Measurements from ENCODE around the gene ABHD12.
A peak's percentile ranks its signal among the peaks of the same experiment; 100 is the strongest.
"Not testable (repeated sequence)": the region's sequence is repeated elsewhere in the genome, so short reads cannot be mapped to it uniquely, and the experiment has no call there.

The ABHD12 gene

GRCh38 chr20:25390538-25391528 is at the start of gene ABHD12:
Gene ABHD12, minus strand, starts transcription at chr20:25390835. Its CDS starts 132 bp downstream, at chr20:25390703.
- peak; percentile 47 for DNase-seq

DNA sequence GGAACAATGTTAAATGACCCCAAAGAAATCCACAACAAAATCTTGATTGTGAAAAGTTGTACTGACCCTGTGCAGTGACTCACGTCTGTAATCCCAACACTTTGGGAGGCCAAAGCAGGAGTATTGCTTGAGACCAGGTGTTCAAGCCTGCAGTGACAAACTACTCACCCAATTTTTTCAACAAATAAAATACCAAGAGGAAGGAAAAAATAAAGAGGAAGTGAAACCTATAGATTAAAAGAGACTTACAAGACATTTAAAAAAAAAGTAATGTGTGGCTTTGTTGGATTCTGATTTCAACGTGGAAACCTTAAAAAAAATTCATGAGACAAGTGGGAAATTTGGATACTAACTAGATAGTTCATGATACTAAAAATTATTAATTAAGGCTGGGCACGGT is 48.7 kb upstream of the ABHD12 start:
- DNase-seq = no peak

- no peak for DNase-seq
These were observed 46.5 kb upstream of the ABHD12 start for GRCh38 chr20:25437153-25437581.

DNA sequence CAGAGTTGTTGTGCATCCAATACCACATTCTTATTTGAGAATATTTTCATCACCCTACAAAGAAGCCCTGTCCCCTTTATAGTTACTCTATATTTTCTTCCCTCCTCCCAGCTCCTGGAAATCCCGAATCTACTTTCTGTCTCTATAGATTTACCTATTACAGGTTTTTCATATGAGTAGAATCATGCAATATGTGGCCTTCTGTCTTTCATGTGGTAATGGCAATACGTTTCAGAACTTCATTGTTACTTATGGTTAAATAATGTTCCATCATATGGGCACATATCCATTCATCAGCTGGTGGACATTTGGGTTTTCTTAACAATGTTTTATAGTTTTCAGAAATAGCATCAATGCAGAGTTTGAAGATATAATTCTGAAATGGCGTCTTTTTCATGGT is 33.9 kb upstream of the ABHD12 start:
- no peak for DNase-seq

- no peak for DNase-seq
These were observed 31.4 kb upstream of the ABHD12 start for GRCh38 chr20:25422032-25422431.

GRCh38 chr20:25421102-25421501 is 30.5 kb upstream of the ABHD12 start:
- no peak for DNase-seq

DNA sequence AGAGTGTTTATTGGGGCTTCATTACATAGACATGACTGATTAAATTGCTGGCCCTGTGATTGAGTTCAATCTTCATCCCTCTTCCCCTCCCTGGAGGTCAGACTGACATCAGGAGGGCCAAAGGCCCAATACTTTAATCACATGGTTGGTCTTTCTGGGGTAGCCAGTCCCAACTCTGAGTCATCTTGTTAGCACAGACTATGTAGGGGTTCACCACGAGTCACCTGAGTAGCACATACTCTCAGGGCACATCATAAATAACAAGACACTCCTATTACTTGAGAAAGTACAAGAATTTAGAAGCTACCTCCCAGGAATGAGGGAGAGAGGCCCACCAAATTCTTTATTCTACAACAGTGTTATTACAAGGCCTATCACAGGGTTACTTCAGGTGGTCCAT is 28.1 kb upstream of the ABHD12 start:
- no peak for DNase-seq

DNA sequence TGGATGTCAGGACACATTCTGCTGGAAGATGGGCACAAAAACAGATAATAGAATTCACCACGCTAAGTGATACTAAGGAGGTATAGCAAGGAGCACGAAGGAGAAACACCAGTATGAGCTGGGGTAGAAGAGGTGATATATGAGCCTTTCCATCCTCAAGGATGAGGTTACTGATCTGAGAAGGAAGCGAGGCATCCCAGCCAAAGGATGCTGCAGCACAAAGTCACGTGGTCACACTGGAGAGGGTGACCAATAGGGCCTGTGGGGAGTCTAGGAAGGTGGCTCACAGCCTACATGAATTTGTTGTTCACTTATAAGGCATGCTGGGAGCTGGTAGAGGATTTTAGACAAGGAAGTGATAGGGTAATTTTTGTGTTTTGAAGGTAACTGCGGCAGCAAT is 18.3 kb upstream of the ABHD12 start:
- DNase-seq = no peak

GRCh38 chr20:25408170-25408547 is 17.5 kb upstream of the ABHD12 start:
- no peak for DNase-seq

GRCh38 chr20:25407311-25408169 is 16.9 kb upstream of the ABHD12 start, which contains the start of gene GINS1:
Gene GINS1, plus strand, starts transcription at chr20:25407673. Its CDS starts 148 bp downstream, at chr20:25407821.
- no peak for DNase-seq

- DNase-seq = no peak
These were observed 11.9 kb upstream of the ABHD12 start for GRCh38 chr20:25402583-25402982.

DNA sequence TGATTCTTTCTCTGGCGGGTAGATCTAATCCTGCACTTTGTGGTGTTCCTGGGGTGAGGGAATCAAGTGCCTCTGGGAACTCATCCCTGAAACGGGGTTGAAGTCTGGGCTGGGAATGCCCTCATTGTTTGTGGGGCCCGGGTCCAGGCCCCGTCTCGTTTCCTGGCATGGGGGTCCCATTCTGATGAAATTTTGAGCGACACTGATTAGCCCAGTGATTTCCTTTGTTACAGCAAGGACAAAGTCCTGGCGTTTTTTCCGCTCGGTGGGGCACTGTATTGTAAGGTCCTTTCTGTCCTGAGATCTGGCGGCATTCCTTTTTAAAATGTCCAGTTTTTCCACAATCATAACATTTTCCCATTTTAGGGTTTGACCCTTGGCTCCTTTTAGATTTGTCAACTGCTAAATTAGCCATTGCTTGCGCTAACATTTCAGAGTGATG is 9.7 kb upstream of the ABHD12 start:
- not testable (repeated sequence) for DNase-seq

DNA sequence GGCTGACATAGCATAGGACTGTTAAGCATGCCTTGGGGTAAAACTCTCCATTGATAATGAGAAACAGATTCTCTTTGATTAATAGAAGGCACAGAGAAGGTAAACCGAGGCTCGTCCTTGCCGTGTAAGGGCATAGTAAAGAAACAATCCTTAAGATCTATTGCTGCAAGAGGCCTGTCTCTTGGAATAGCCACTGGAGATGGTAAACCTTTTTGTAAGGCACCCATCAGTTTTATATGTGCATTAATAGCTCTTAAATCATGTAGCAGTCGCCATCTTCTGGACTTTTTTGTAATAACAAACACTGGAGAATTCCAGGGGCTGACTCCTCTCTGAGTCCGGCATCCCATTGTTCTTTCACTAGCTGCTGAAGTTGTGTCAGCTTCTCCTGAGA is 8.4 kb upstream of the ABHD12 start:
- DNase-seq = no peak

DNA sequence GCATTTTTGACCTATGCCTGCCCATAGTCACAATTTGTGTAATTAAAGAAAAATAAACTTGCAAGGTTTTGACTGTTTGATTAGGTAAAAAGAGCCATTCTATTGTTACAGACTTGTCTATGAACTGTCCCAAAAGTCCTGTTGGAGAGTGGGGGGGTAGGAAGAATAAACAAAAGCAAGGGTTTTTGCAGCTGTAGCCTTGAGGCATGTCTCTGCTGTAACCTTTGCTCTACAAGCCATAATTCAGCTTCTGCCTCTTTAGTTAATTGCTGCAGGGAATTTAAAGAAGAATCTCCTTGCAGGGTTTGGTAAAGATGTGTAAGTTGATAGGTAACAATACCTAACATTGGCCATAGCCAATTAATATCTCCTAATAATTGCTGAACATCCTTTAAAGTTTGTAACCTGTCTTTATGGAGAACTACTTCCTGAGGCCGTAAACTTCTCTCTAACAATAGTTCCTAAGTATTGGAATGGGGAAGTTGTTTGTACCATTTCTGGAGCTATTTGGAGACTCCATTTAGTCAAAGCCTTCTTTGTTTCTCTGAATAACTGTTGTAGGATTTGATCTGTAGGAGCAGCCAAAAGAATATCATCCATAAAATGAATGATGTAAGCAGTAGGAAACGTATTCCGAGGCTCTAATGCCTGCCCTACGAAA is 7.9 kb upstream of the ABHD12 start:
- DNase-seq = no peak

- no peak for DNase-seq
These were observed 7.2 kb upstream of the ABHD12 start for GRCh38 chr20:25397821-25398220.

- DNase-seq = no peak
These were observed 6.5 kb upstream of the ABHD12 start for GRCh38 chr20:25397096-25397495.

GRCh38 chr20:25394996-25395395 is 4.4 kb upstream of the ABHD12 start:
- DNase-seq = no peak

GRCh38 chr20:25394276-25394675 is 3.6 kb upstream of the ABHD12 start:
- no peak for DNase-seq

DNA sequence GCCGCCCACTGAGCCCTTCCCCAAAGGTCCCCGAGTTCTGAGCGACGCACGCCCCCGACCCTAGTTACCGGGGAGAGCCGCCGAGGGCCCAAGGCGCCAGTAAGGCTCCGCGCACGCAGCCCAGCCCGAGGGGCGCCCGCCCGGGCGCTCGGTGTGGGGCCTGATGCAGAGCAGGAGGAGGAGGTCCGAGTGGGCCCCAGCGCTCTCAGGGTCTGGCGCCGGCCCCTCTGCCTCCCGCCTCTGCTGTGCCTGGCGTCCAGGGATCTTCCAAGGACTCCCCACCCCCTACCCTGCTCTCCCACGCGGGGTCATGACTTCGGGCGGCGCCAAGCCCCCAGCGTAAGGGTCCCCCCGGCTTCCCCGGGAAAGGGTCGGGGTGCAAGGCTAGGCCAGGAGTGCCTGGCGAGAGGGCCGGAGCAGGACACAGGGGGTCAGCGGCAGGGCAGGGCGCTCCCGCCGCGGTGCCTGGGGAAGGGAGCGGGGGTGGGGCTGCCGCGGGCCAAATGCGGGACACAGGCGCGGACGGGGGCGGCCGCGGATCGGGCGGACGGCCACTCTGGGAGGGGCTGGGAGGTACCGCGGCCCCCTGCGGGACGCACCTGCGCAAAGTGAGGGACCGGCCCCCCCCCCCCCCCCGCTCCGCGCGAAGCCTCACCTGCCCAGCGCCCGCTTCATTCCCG is 637 bp downstream of the ABHD12 start:
- no peak for DNase-seq

DNA sequence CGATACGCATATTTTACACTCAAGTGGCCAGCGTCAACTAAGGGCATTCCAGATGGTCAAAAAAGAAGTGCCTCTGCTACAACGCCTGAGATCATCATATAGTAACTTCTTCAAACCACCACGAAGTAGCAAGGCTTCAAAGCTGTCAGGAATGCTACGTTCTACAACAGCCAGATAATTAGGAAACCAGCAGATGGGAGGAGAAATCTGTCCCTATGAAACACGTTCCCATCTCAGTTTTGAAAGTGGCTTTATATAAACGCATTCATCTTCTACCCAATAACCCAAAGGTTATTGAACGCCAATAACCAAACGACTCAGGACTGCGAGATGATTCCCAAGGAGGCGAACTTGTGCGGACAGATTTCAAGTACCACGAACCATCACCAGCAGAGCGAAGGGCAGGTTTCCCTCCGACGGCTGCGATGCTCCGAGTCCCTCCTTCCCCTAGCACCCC is 1.2 kb downstream of the ABHD12 start:
- DNase-seq = no peak

DNA sequence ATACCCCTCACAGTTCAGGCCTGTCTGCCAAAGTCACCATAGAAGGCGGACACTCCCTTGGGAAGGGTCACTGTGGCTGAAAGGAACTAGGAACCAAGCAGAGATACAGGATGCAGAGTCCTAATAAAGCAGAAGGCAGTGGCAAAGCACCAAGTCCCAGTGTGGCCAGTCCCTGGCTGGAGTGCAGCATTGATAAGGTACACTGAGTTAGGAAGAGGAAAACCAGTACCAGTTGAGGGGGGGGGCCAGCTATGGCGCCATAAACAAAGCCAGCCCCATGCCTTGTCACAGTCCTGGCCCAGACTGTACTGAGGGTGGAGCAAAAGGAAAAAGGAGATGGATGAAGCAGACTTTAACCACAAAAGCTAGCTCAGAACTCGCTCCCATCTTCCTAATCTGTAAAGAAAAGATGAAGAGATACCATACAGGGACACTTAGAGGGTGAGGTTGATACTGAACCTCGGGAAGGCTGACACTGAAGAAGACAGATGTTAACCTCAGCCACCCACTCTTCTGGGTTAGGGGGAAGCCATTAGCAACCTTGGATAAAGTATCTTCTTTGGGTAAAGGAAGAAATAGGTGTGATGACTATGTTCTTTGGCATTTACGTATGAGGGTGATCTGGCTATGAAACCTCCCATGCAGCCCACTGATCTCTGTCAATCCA is 7.8 kb downstream of the ABHD12 start:
- no peak for DNase-seq
